Esophagus muscularis mucosa (tissue), 3 donors: ENCODE measurements around the gene ODAM.

Experiments used
- POLR2A ChIP-seq: fragments of 450-650 bp; IDR thresholded peaks from one replicate; pipeline ENCODE4 v1.6.1; 2017; ENCODE audit warnings: antibody characterized with exemption, moderate library complexity, mild to moderate bottlenecking, low read depth
- POLR2AphosphoS5 ChIP-seq, 2 donors: sonication (generic); formaldehyde crosslinking; IDR thresholded peaks; one replicate each; pipeline ENCODE4 v1.6.1; 2017; ENCODE audit warnings: antibody characterized with exemption in 2 of 2
- TF ChIP-seq, protein P1 (sequence below), 3 experiments: fragments of 200-600 bp in 2 of 3; fragments of 450-650 bp in 1 of 3; sonication (generic) in 2 of 3; IDR thresholded peaks; one replicate each; pipeline ENCODE4 v1.5.1; 2017 to 2019; ENCODE audit warnings: antibody characterized with exemption in 3 of 3, mild to moderate bottlenecking in 2 of 3, moderate library complexity in 1 of 3

GRCh38 chr4:70203601-70204000 is 8.1 kb downstream of the ODAM start:
- TF ChIP-seq POLR2AphosphoS5 (IDR thresholded peaks at IDR 0.05) (no peak), POLR2A (no peak)
- TF ChIP-seq, protein P1, sequence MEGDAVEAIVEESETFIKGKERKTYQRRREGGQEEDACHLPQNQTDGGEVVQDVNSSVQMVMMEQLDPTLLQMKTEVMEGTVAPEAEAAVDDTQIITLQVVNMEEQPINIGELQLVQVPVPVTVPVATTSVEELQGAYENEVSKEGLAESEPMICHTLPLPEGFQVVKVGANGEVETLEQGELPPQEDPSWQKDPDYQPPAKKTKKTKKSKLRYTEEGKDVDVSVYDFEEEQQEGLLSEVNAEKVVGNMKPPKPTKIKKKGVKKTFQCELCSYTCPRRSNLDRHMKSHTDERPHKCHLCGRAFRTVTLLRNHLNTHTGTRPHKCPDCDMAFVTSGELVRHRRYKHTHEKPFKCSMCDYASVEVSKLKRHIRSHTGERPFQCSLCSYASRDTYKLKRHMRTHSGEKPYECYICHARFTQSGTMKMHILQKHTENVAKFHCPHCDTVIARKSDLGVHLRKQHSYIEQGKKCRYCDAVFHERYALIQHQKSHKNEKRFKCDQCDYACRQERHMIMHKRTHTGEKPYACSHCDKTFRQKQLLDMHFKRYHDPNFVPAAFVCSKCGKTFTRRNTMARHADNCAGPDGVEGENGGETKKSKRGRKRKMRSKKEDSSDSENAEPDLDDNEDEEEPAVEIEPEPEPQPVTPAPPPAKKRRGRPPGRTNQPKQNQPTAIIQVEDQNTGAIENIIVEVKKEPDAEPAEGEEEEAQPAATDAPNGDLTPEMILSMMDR (IDR thresholded peaks at IDR 0.05): no peak
